GM19351 (cell line): ENCODE results near the gene NBPF26.
A peak's percentile ranks its signal among the peaks of the same experiment; 100 is the strongest.
"Not testable (repeated sequence)": the region's sequence is repeated elsewhere in the genome, so short reads cannot be mapped to it uniquely, and the experiment has no call there.

ENCODE experiments used
- ATAC-seq: cut with Tn5 transposase; IDR thresholded peaks from one replicate; pipeline ENCODE4 v1.9.1; 2021; ENCODE audit warnings: mild to moderate bottlenecking, moderate library complexity; ENCODE audit not compliant: unreplicated experiment

NBPF26 gene

GRCh38 chr1:120850537-120851421 lies 127.0 kb downstream of the NBPF26 start:
- ATAC-seq = peak; percentile 84

- not testable (repeated sequence) for ATAC-seq
Measured at GRCh38 chr1:120858144-120858543, 134.4 kb downstream of the NBPF26 start.

DNA sequence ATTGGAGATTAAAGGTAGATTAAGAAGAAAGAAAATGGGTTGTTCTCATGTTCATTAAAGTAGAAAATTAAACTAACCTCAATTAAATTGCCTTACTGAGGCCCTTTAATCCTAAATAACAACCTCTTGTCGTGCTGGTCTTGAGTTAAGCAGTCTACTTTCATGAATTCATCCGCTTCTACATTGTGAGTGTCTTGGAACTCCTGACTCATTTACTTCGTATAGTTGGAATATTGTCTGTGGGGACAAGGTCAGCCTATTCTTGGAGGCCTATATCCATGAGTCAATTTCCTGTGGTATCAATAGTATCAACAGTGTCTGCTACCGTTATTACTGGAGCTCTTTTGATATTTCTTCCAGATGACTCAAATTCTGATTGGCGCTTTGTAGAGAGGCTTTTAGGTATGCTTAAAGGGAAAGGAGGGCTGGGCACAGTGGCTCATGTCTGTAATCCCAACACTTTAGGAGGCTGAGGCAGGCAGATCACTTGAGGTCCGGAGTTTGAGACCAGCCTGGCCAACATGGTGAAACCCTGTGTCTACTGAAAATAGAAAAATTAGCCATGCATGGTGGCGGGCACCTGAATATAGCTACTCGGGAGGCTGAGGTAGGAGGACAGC lies 136.0 kb downstream of the NBPF26 start:
- not testable (repeated sequence) for ATAC-seq

DNA sequence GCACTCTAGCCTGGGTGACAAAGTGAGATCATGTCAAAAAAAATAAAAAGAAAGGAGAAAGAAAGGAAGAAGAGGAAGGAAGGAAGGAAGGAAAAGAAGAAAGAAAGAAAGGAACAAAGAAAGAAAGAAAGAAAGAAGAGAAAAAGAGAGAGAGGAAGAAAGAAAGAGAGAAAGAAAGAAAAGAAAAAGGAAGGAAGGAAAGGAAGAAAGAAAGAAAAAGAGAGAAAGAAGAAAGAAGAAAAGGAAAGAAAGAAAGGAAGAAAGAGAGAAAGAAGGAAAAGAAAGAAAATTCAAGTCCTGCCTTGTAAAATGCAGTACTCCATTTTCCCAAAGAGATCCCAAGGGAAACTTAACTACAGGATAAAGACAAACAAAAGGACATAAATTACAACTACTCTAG lies 154.5 kb downstream of the NBPF26 start:
- not testable (repeated sequence) for ATAC-seq

DNA sequence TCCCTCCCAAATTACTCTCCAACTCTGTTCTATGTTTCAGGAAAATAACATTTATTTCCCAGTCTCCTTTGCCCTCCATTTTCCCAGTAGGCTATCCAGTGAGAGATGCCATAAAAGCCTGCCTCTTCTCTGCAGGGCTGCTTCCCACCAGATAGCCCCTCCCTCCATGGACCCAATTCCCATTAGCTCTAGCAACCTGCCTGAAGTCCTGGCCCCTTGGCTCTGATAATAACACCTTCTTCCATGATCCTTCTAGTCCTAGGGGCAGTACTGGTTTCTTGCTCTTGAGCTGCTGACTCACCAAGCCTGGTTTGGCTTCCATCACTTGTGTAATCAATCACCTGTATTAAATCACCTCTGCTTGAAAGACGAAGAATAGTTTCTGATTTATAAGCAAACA lies 156.3 kb downstream of the NBPF26 start:
- ATAC-seq = not testable (repeated sequence)

GRCh38 chr1:120881934-120882333 lies 158.2 kb downstream of the NBPF26 start:
- ATAC-seq = not testable (repeated sequence)
